GOT3 (cell line): ENCODE results near the gene ZNF653.
"Not testable (repeated sequence)": the region's sequence is repeated elsewhere in the genome, so short reads cannot be mapped to it uniquely, and the experiment has no call there.

Experiments used
- DNase-seq: peaks from one replicate; lab custom pipeline; 2025; ENCODE audit warnings: mixed read lengths; lab: John Stamatoyannopoulos, UW

ZNF653 gene

DNA sequence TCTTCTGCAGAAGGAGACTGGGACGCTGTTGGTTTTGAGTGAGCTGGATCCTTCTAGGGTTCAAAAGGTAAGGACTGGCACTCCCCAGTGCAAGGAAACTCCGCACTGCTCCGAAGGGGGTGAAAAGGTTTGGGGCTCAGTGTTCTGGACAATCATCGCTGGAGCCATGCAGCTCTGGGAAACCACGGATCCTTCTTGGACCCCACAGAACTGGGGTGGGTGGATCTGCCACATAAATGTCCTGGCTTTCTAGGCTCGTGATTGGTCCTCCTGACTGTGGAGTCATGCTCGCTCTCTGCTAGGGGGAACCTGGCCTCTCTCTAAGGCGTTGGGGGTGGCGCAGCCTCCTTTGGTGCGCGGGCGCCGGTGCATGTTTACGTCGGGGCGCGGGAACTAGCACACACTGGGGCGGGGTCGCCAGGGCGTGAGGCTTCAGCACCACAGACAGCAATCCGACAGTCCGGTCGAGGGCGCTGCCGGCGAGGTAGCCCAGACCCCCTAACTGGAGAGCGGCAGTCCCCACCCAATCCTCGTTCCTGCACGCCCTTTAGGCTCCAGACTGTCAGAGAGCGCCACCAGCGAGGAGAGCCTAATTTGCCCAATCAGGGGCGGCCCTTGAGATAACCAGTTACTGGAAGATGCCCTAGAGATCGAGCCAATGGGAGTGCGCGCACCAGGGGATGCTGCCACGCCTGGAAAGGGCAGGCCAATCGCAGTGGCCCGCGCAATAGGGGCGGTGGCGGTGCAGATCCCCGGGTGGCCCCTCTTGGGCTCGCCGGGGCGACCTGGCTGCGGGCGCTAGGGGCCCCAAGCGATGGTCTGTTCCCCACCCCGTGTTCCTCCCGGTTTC is 23.9 kb downstream of the ZNF653 start:
- peak; percentile 36 for DNase-seq

DNA sequence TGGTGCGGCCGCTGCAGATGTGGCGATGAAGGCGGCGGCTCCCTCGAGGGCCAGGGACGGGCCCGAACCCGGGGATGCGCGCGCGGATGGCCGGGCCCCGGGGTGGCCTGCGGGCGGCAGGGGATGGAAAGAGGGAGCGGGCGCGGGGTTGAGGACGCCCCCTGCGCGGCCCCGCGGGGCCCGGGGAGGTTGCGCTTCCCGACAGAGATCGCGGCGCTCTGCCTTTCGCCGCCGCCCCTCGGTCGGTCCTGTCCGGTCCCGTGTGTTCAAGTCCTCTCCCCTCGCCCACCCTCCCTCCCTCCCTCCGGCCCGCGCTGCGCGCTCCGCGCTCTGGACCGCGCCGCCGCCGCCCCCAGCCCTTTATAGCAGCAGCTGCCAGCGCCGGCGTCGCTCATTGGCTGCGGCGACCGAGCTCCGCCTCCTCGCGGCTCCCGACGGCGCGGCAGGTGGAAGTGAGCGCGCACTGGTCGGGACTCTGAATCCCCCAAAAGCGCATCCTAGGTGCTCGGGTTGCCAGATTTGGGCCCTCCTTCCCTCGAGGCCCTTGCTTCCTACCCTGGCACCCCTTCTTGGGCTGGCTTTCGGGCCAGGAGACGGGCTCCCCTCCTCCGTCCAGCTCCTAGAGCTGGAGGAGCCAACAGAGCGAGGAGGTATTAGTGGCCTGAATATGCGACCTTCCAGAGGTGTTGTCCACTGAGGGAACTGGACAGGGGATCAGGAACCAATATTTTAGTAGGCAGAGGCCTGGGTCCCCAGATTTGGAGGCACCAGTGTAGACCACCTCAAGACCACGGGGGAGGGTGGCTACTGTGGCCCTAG is 24.7 kb downstream of the ZNF653 start, which contains the start of gene ELAVL3:
Gene ELAVL3 (minus strand): TSS at position 332 of the 819 bp plus-strand sequence. CDS start 438 bp downstream, outside the sequence.
- no peak for DNase-seq

DNA sequence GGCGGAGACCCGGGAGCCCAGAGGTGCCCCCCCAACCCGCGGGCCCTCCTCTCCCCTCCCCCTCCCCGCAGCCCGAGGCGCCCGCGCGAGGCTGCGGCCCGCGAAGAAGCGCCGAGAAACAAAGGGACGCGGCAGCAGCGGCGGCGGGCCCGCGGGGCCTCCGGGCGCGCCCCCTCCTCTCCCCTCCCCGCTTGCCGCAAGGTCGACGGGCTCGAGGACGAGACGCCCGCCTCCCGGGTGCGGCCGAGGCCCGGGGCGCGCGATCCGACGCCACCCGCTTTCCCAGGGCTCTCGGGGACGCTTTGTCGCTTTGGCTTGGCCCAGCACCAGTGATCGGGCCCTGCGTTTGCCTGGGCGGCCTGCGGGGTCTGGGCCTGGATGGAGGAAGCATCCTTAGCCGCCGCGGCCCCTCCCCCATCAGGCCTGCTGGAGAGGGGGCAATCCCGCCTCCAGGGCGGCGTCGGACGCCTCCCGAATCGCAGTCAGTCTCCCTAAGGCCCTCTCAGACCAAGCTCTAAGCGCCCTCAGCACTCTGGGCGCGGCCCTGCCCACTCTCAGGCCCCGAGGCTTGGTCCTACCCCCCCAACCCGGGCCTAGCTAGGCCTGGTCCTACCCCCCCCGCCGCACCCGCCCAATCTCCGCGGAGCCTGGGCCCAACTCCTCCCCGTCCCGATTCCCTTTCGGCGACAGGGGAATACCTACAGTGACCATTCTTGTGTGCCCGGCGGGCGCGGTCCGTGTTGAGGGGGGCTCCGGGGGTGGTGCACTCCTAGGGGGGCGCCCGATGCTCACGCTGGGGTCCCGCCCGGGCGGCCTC is 25.5 kb downstream of the ZNF653 start:
- DNase-seq: no peak

DNA sequence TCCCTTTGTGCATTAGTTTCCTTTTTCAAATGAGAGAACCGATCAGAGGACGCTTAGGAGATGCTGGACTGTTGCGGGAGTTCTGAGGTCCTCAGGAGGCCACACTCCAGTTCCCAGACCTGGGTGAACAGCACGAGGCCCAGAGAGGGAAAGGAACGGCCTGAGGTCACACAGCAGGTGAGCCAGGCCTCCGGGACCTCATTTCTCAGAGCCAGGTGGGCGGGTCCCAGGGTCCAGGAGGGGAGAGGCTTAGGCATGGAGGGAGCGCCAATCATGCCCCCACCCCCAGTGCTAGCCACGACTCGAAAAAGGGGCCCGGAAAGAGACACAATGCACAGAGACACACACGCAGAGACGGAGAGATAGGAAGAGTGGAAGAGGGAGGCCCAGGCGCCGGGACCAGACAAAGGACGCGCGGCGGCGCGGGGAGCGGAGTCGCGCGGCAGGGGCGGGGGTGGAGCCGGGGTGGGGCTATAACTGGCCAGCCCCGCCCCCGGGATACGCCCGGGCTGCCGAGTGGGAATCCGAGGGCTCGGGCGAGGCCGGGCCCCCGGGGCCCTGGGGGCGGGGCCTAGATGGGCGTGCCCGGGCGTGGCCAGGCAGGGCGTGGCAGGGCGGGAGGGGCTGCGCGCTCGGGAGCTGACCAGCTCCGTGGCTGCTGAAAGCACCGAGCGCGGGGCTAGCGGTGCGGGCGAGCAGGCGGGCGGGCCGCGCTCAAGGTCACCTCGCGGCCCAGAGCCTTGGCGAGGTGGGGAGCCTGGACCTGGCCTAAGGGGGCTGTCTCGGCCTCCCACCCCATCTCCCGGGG is 26.3 kb downstream of the ZNF653 start:
- no peak for DNase-seq

DNA sequence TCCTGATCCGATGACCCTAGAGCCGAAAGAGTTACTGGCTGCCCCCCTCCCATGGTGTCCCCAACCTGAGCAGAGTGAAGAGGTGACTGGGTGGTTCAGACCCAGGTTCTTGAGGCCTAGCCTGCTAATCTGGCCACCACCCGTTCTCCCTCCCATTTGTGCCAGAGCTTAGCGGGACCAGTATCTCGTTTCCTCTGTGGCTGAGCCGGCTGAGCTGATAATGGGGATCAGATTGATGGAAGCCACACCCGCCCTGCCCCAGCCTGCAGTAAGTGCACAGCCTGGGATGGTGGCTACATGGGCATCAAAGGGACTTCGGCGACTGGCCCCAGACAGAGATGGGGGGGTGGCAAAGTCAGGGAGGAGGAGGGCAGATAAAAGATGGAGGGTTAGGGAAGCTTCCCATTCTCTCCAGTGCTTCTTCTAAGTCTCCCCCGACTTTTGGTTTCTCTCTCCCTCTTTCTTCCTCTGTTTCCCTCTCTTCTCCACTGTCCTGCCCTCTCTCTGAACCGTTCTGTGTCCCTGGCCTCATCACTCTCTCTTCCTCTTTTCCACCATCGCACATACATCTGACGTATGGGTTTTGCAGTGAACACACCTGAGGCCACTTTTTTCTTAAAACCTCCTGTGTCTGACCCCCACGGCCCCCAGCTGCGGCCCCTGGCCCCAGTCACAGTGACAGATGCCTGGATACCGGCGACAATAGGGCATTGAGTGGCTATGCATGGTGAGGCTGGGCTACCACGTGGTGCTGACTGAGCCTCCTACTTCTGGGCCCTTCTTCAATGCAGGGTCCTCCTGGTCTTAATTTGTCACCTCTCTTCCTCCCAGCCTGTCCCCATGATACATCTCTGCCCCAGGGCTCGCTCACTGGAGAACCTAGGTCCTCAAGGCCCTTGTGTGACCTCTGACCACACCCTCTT is 27.2 kb downstream of the ZNF653 start:
- DNase-seq: no peak

DNA sequence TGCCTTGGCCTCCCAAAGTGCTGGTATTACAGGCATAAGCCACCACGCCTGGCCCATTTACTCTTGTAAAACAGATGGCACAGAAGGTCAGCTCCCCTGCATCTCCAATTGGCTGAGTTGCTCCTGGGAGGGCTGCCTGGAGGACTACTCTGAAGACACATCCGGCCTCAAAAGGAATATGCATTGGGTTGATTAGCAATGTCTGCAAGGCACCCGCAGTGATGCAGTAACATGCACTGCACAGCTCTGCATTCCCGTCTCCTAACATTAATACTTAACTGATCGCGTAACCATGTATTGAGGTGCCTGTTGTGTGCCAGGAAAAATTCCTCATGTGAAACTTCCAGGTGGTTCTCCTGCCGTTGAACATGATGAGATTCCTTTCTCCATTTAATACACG is 29.8 kb downstream of the ZNF653 start:
- no peak for DNase-seq

DNA sequence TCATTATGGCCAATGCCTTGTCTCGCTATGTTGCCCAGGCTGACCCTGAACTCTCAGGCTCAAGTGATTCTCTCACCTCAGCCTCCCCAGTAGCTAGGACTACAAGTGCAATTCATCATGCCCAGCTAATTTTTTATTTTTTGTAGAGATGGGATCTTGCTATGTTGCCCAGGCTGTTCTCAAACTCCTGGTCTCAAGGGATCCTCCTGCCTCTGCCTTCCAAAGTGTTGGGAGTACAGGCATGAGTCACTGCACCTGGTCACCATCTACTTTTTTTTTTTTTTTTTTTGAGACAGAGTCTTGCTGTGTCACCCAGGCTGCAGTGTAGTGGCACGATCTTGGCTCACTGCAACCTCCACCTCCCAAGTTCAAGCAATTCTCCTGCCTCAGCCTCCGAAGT is 30.3 kb downstream of the ZNF653 start:
- not testable (repeated sequence) for DNase-seq

DNA sequence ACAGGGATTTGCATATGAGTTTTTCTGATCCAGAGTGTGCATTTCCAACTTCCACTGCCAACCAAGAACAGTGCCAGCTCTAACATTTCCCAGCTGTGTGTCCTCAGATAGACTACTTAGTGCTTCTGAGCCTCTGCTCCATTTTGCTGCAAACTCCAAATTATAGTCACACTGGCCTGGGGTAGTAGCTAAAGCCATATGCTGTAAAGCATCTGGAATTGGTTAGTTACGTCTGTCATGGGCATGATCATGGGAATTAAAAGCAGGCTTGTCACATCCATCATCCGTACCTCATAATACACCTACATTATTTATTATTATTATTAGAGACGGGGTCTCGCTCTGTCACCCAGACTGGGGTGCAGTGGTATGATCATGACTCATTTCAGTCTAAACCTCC is 31.9 kb downstream of the ZNF653 start:
- DNase-seq: no peak

DNA sequence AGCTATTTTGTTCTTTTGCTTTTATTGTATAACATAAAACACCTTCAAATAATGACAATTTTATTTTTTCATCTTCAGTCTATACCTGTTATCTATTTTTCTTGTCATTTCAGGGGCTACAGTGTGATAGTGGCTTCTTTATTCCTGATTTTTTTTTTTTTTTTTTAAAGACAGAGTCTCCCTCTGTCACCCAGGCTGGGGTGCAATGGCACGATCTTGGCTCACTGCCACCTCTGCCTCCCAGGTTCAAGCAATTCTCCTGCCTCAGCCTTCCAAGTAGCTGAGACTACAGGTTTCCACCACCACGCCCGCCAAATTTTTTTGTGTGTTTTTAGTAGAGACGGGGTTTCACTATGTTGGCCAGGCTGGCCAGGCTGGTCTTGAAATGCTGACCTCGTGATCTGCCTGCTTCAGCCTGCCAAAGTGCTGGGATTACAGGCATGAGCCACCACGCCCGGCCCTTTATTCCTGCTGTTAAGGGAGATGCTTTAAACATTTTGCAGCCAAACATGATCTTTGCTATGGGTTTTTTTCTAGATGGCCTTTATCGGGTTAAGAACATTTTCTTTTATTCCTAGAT is 37.3 kb downstream of the ZNF653 start:
- DNase-seq: not testable (repeated sequence)

DNA sequence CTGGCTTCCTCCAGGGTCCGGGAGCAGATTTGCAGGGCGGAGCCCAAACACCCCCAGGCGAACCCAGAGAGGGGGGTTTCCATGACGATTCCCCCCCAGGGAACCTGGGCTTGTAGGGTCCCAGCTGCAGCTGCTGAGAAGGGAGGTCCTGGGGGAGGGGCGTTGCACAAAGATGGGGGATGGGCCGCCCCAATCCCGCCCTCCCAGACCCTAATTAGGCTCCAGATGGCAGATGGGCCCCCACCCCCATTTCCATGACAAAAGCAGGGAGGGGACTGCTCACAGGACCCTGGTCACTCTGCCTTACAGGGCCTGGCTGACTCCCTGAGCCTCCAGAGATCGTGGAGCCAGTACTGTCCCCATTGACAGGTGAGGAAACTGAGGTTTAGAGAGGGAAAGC is 40.0 kb downstream of the ZNF653 start:
- DNase-seq: no peak

DNA sequence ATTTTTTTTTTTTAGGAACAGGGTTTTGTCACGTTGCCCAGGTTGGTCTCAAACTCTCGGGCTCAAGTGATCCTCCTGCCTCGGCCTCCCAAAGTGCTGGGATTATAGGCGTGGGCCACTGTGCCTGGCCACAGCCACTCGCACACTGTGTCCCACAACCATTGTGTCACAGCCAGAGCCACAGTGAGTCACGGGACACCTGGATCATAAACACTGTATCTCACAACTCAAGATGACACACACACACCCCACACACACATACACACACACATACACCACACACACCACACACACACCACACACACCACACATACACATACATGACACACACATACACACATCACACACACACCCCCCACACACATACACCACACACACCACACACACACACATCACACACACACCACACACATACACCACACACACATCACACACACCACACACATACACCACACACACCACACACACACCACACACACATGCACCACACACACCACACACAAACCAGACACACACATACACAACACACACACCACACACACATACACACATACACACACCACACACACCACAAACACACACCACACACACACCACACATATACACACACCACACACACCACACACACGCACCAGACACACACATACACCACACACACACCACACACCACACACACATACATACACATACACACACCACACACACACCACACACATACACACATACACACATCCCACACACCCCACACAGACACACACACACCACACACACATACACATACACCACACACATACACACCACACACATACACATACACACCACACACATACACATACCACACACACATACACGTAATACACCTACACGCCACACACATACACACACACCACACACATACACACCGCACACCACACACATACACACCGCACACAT is 41.0 kb downstream of the ZNF653 start:
- no peak for DNase-seq

DNA sequence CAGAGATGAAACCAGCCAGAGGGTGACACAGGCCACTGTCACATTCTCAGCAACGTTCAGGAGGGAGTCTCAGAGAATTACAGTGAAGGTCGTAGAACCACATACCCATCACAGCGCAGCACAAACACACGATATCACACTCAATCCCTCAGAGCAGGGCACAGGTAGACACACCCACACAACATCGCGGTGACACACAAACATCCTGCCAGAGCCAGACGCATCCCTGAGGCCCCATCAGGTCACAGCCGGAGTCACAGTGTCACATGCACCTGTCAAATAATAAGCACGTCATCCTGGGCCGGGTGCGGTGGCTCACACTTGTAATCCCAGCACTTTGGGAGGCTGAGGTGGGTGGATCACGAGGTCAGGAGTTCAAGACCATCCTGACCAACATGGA is 42.2 kb downstream of the ZNF653 start:
- no peak for DNase-seq

DNA sequence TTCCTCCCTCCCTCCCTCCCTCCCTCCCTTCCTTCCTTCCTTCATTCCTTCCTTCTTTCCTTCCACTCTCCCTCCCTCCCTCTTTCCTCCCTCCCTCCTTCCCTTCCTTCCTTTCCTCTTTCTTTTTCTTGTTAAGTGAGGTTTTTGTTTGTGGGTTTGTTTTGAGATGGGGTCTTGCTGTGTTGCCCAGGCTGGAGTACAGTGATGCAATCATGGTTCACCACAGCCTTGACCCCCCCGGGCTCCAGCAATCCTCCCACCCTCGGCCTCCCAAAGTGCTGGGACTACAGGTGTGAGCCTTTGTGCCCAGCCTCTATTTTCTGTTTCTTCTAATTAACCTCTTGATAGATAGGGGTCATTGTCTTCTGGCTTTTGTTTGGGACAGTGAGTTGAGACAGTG is 44.2 kb downstream of the ZNF653 start:
- DNase-seq: no peak

DNA sequence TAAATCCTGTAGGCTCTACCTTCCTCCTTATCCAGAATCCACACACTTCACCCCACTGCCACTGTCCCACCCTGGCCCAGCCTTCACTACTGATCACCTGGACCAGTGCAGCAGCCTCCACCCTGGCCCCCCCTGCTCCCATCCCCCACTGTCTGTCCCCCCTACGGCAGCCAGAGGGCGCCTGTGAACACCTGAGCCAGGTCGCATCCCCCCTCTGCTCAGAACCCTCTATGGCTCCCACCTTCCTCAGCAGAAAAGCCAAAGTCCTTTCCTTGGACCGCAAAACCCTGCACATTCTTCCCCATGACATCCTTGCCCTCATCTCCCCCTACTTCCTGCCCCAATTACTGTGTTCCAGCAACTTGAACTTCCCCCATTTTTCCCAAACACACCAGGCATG is 45.4 kb downstream of the ZNF653 start:
- DNase-seq: no peak

DNA sequence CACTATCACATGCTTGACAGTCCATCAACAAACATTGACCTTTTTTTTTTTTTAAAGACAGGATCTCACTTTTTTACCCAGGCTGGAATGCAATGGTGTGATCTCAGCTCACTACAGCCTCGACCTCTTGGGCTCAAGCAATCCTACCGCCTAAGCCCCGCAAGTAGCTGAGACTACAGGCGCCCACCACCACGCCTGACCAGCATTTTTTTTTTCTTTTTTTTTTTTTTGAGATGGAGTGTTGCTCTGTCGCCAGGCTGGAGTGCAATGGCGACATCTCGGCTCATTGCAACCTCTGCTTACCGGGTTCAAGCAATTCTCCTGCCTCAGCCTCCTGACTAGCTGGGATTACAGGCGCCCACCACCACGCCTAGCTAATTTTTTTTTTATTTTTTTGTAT is 46.7 kb downstream of the ZNF653 start:
- DNase-seq: not testable (repeated sequence)

DNA sequence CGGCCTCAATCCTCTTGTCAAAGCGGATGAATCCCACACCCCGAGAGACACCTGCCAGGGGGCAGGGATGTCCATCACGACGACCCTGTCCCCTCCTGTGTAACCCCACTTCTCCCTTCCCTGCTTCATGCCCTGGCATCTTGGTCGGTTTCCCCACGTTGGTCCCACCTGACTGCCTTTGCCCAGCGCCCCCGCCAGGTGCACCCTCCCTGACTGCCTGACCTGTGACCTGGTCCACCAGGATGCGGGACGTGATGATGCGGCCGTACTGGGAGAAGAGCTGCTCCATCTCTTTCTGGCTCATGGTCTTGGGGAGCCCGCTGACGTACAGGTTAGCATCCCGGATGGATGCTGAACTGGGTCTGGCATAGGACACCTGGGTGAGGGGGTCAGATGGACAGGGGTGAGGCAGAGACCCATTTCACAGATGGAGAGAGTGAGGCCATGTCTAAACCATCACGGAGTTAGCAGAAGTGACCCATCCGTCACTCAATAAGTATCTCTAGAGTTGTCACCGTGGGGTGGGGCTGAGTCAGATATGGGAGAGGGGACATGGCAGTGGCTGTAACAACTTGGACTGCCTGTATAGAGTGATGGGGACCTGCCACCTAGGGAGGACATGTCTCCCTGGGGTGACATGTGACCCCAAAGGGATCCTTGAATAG is 47.3 kb downstream of the ZNF653 start:
- DNase-seq: no peak

DNA sequence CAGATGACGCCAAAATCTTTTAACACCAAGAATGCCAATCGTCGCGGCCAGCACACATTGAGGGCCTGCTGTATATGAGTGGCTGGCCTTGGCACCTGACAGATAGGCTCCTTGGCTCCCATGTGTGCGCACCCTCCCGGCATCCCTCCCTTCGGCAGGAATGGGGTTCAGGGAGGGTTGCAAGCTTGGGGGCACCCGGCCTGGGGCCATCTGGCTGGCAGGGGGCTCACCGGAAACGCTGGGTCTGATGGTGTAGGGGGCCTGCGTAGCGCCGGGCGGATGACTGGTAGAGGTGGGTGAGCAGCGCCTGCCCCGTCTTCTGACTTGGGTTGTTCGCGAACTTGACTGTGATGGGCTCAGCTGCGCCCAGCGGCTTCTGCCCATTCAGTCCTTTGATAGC is 47.8 kb downstream of the ZNF653 start:
- DNase-seq: no peak

DNA sequence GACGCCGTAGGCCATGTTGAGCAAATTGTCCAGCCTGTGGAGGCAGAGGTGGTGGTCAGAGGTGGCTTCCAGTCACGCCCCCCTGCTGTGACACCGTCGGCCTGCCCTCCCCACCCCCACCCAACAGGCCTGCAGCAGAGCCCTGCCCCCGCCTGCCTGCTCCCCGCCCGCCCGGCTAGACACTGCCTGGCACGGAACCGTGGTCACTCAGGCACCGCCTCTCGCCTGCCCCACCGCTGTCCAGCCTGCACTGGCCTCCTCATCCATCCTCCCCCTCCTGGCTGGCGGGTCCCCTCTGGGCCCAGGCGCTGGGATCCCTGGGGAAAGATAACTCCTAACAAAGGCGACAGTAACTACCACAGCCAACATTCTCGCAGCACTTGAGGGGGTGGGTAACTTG is 48.5 kb downstream of the ZNF653 start:
- DNase-seq: no peak
